Measurements from ENCODE around the gene SORCS2.

SORCS2 gene

DNA sequence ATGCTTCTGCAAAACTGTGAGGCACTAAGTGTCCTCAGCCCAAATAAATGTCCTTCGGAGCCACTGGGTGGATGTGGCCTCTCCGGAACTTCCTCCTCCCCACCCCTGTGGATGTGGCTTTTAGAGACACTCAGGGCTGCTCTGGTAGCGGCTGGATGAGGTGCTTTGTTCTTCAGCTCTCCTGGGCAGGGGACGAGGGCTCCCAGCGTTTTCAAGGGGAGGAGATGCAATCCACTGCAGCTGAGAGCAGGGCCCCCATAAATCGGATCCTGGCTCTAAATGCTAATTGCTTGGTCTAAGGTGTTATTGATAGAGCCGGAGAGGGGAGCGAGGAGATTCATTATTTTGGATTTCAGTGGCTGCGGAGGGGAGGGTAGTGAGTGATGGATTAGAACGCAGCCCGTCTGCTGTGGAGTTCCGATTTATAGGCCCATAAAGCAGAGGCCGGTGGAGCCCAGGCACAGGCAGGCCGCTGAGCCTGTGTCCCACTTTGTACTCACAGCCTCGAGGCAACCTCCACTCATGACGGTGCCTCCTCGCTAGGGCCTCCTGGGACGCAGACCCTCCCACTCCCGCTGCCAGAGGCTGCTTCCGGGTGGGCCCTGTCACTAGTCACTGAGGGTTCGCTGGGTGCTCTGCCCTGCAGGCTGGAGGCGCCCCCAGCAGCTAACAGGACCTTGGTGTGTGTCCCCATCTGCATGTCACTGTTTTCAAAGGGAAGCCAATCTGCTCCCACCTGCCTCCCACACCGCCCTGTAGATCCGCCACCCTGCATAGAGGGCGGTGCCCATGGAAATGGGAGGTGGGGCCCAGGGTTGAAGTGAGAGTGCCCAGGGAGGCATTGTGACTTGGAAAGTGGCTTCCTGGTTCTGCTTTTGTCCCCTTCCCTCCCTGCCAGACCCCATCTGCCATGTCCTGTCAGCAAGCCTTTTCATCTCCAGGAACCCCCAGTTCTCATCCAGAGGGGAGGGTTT lies 377.8 kb downstream of the SORCS2 start:
- H2BK5ac ChIP-seq (ENCODE audit: low read depth, low read length, poor library complexity, severe bottlenecking): no peak overlapping the region
- H3K14ac ChIP-seq (ENCODE audit: low read length in 2 of 2): no peak overlapping the region
- H4K91ac ChIP-seq (ENCODE audit: low read length): no peak overlapping the region
- H3K4me2 ChIP-seq (ENCODE audit: low read length, poor library complexity, severe bottlenecking): no peak overlapping the region
- H3K4me1 ChIP-seq (ENCODE audit: control insufficient read depth, insufficient read depth, low read depth, low read length): no peaks in the 10 kb centered on the region
- H3K23ac ChIP-seq (ENCODE audit: low read length in 2 of 2): no peak overlapping the region
- H3K4me3 ChIP-seq (ENCODE audit: insufficient read depth in 1 of 2, low read depth in 1 of 2, low read length in 2 of 2): no peak overlapping the region
- H2BK120ac ChIP-seq (ENCODE audit: low read depth, low read length): no peak overlapping the region
- H3K18ac ChIP-seq (ENCODE audit: low read depth in 1 of 2, low read length in 2 of 2): no peak overlapping the region
- H3K27ac ChIP-seq (ENCODE audit: low read length, poor library complexity, severe bottlenecking): no peak overlapping the region
- H2AFZ ChIP-seq (ENCODE audit: low read depth, low read length): no peak overlapping the region
- H3K9ac ChIP-seq (ENCODE audit: low read length): no peak overlapping the region
- H3K36me3 ChIP-seq (ENCODE audit: control insufficient read depth in 1 of 2, insufficient read depth in 2 of 2, low read depth in 1 of 2, low read length in 2 of 2): no peaks in the 10 kb centered on the region
- no peak overlapping the region for H3K4ac ChIP-seq (ENCODE audit: low read depth in 1 of 2, low read length in 2 of 2)
- H3K79me1 ChIP-seq (replicated peaks; ENCODE audit: low read length, poor library complexity, severe bottlenecking): no peaks in the 10 kb centered on the region
- H3K27me3 ChIP-seq (ENCODE audit: control insufficient read depth in 1 of 2, insufficient read depth in 1 of 2, low read length in 2 of 2): no peaks in the 10 kb centered on the region
- DNase-seq: no peak
- WGBS: 91% methylated on average over 22 of the region's 25 CpGs
- peaks cover 74% of the 10 kb centered on the region for H3K9me3 ChIP-seq (ENCODE audit: control insufficient read depth, low read length)
- H2BK12ac ChIP-seq (ENCODE audit: low read length in 2 of 2): no peak overlapping the region
- H4K8ac ChIP-seq (ENCODE audit: low read length): no peak overlapping the region
- no peak overlapping the region for H2BK15ac ChIP-seq (ENCODE audit: low read depth, poor library complexity, severe bottlenecking)
- H2AK5ac ChIP-seq (ENCODE audit: low read length, severe bottlenecking): no peak overlapping the region

GRCh38 chr4:7571001-7571400 lies 378.7 kb downstream of the SORCS2 start:
- Histone ChIP-seq H3K36me3 (ENCODE audit: control insufficient read depth in 1 of 2, insufficient read depth in 2 of 2, low read depth in 1 of 2, low read length in 2 of 2) (no peaks in the 10 kb centered on the region), H3K4me3 (ENCODE audit: insufficient read depth in 1 of 2, low read depth in 1 of 2, low read length in 2 of 2) (no peak overlapping the region), H3K23ac (ENCODE audit: low read length in 2 of 2) (no peak overlapping the region), H3K4me1 (ENCODE audit: control insufficient read depth, insufficient read depth, low read depth, low read length) (no peaks in the 10 kb centered on the region), H3K14ac (ENCODE audit: low read length in 2 of 2) (no peak overlapping the region), H3K4me2 (ENCODE audit: low read length, poor library complexity, severe bottlenecking) (no peak overlapping the region), H4K8ac (ENCODE audit: low read length) (no peak overlapping the region), H2BK15ac (ENCODE audit: low read depth, poor library complexity, severe bottlenecking) (no peak overlapping the region), H4K91ac (ENCODE audit: low read length) (no peak overlapping the region), H2BK12ac (ENCODE audit: low read length in 2 of 2) (no peak overlapping the region), H3K4ac (ENCODE audit: low read depth in 1 of 2, low read length in 2 of 2) (no peak overlapping the region), H2AK5ac (ENCODE audit: low read length, severe bottlenecking) (no peak overlapping the region), H3K27me3 (ENCODE audit: control insufficient read depth in 1 of 2, insufficient read depth in 1 of 2, low read length in 2 of 2) (no peaks in the 10 kb centered on the region), H3K27ac (ENCODE audit: low read length, poor library complexity, severe bottlenecking) (no peak overlapping the region), H3K18ac (ENCODE audit: low read depth in 1 of 2, low read length in 2 of 2) (no peak overlapping the region), H2AFZ (ENCODE audit: low read depth, low read length) (no peak overlapping the region), H3K9ac (ENCODE audit: low read length) (no peak overlapping the region), H2BK5ac (ENCODE audit: low read depth, low read length, poor library complexity, severe bottlenecking) (no peak overlapping the region), H3K79me1 (replicated peaks; ENCODE audit: low read length, poor library complexity, severe bottlenecking) (no peaks in the 10 kb centered on the region), H3K9me3 (ENCODE audit: control insufficient read depth, low read length) (peaks cover 73% of the 10 kb centered on the region), H2BK120ac (ENCODE audit: low read depth, low read length) (no peak overlapping the region)
- DNase-seq: no peak
- 90% methylated on average over 6 of the region's 6 CpGs for WGBS

- Histone ChIP-seq H3K27ac (ENCODE audit: low read length, poor library complexity, severe bottlenecking) (no peak overlapping the region), H3K9ac (ENCODE audit: low read length) (no peak overlapping the region)
- 79% methylated on average over 12 of the region's 12 CpGs for WGBS
These were observed 379.4 kb downstream of the SORCS2 start for GRCh38 chr4:7571701-7572100.

DNA sequence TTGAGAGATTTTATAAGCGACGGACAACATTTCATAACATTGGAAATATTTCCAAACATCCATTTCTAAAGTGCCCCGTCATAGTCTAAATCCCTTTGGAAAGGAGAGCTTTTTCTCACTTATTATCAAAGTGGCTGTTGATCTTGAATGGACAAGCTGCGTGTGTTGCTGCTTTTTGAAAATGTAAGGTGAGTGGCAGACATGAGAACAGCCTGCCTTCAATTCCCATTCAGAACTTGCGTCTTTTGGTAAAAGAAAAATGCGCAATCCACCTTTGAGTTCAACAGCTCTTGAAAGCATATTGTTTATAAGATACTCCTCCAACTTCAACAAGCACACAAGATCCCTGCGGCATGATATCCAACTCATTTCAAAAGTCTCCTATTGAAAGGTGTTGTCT lies 380.6 kb downstream of the SORCS2 start:
- Histone ChIP-seq H3K36me3 (ENCODE audit: control insufficient read depth in 1 of 2, insufficient read depth in 2 of 2, low read depth in 1 of 2, low read length in 2 of 2) (no peaks in the 10 kb centered on the region), H3K18ac (ENCODE audit: low read depth in 1 of 2, low read length in 2 of 2) (no peak overlapping the region), H3K27me3 (ENCODE audit: control insufficient read depth in 1 of 2, insufficient read depth in 1 of 2, low read length in 2 of 2) (no peaks in the 10 kb centered on the region), H2BK15ac (ENCODE audit: low read depth, poor library complexity, severe bottlenecking) (no peak overlapping the region), H2AFZ (ENCODE audit: low read depth, low read length) (no peak overlapping the region), H3K9ac (ENCODE audit: low read length) (no peak overlapping the region), H3K4me3 (ENCODE audit: insufficient read depth in 1 of 2, low read depth in 1 of 2, low read length in 2 of 2) (no peak overlapping the region), H2AK5ac (ENCODE audit: low read length, severe bottlenecking) (no peak overlapping the region), H3K9me3 (ENCODE audit: control insufficient read depth, low read length) (peaks cover 80% of the 10 kb centered on the region), H2BK120ac (ENCODE audit: low read depth, low read length) (no peak overlapping the region), H3K14ac (ENCODE audit: low read length in 2 of 2) (no peak overlapping the region), H2BK12ac (ENCODE audit: low read length in 2 of 2) (no peak overlapping the region), H4K8ac (ENCODE audit: low read length) (no peak overlapping the region), H4K91ac (ENCODE audit: low read length) (no peak overlapping the region), H2BK5ac (ENCODE audit: low read depth, low read length, poor library complexity, severe bottlenecking) (no peak overlapping the region), H3K4me1 (ENCODE audit: control insufficient read depth, insufficient read depth, low read depth, low read length) (no peaks in the 10 kb centered on the region), H3K79me1 (replicated peaks; ENCODE audit: low read length, poor library complexity, severe bottlenecking) (no peaks in the 10 kb centered on the region), H3K23ac (ENCODE audit: low read length in 2 of 2) (no peak overlapping the region), H3K4ac (ENCODE audit: low read depth in 1 of 2, low read length in 2 of 2) (no peak overlapping the region), H3K27ac (ENCODE audit: low read length, poor library complexity, severe bottlenecking) (no peak overlapping the region), H3K4me2 (ENCODE audit: low read length, poor library complexity, severe bottlenecking) (no peak overlapping the region)
- 83% methylated on average over 4 of the region's 7 CpGs for WGBS
- no peak for DNase-seq

More at GRCh38 chr4:7571701-7572100, 379.4 kb downstream of the SORCS2 start:
- no peak overlapping the region for H4K8ac ChIP-seq (ENCODE audit: low read length)
- H3K79me1 ChIP-seq (replicated peaks; ENCODE audit: low read length, poor library complexity, severe bottlenecking): no peaks in the 10 kb centered on the region
- H2BK15ac ChIP-seq (ENCODE audit: low read depth, poor library complexity, severe bottlenecking): no peak overlapping the region
- no peak for DNase-seq
- no peaks in the 10 kb centered on the region for H3K27me3 ChIP-seq (ENCODE audit: control insufficient read depth in 1 of 2, insufficient read depth in 1 of 2, low read length in 2 of 2)
- no peak overlapping the region for H3K23ac ChIP-seq (ENCODE audit: low read length in 2 of 2)
- no peak overlapping the region for H2AFZ ChIP-seq (ENCODE audit: low read depth, low read length)
- H3K36me3 ChIP-seq (ENCODE audit: control insufficient read depth in 1 of 2, insufficient read depth in 2 of 2, low read depth in 1 of 2, low read length in 2 of 2): no peaks in the 10 kb centered on the region
- peaks cover 74% of the 10 kb centered on the region for H3K9me3 ChIP-seq (ENCODE audit: control insufficient read depth, low read length)
- no peak overlapping the region for H3K4me3 ChIP-seq (ENCODE audit: insufficient read depth in 1 of 2, low read depth in 1 of 2, low read length in 2 of 2)
- no peak overlapping the region for H3K4ac ChIP-seq (ENCODE audit: low read depth in 1 of 2, low read length in 2 of 2)
- no peak overlapping the region for H3K18ac ChIP-seq (ENCODE audit: low read depth in 1 of 2, low read length in 2 of 2)
- no peak overlapping the region for H2BK12ac ChIP-seq (ENCODE audit: low read length in 2 of 2)
- H2AK5ac ChIP-seq (ENCODE audit: low read length, severe bottlenecking): no peak overlapping the region
- H2BK120ac ChIP-seq (ENCODE audit: low read depth, low read length): no peak overlapping the region
- no peak overlapping the region for H3K14ac ChIP-seq (ENCODE audit: low read length in 2 of 2)
- H3K4me1 ChIP-seq (ENCODE audit: control insufficient read depth, insufficient read depth, low read depth, low read length): no peaks in the 10 kb centered on the region
- H4K91ac ChIP-seq (ENCODE audit: low read length): no peak overlapping the region
- no peak overlapping the region for H2BK5ac ChIP-seq (ENCODE audit: low read depth, low read length, poor library complexity, severe bottlenecking)
- no peak overlapping the region for H3K4me2 ChIP-seq (ENCODE audit: low read length, poor library complexity, severe bottlenecking)

Measured in mesenchymal stem cell (in vitro differentiated cells and primary cell).